ENCODE results near the gene RAB29.

- no peak for TF ChIP-seq CTCF (IDR thresholded peaks at IDR 0.05)
- no peak for TF ChIP-seq POLR2A (IDR thresholded peaks at IDR 0.05)
Measured at GRCh38 chr1:205783904-205784303, 8.6 kb upstream of the RAB29 start.

Data from heart left ventricle (tissue), 13 donors.